Activated naive CD4-positive, alpha-beta T cell treated with anti-CD3 and anti-CD28 coated beads for 36 hours (primary cell): ENCODE measurements around the gene SLC38A10. TPM values are rescaled to one million over a fixed set of nuclear protein-coding genes. Genes with fewer than 3 reads are reported as not detected.

Source experiments
- CTCF ChIA-PET: fragments of 350-600 bp; sonication (Branson Sonifier 250); formaldehyde crosslinking; loops from one replicate; lab custom pipeline; 2021; ENCODE audit warnings: antibody characterized with exemption; lab: Charles Lee
- DNase-seq: peaks from one replicate; pipeline ENCODE4 v3.0.0-alpha.2; 2020
- H3K27ac Mint-ChIP-seq: one replicate; pipeline ENCODE4 v1.8.0; 2021; ENCODE audit warnings: mild to moderate bottlenecking, mixed read lengths
- H3K27me3 Mint-ChIP-seq: one replicate; pipeline ENCODE4 v1.8.0; 2021; ENCODE audit warnings: low read depth, mixed read lengths
- H3K36me3 Mint-ChIP-seq: one replicate; pipeline ENCODE4 v1.8.0; 2021; ENCODE audit warnings: low read depth, mixed read lengths
- H3K4me1 Mint-ChIP-seq: one replicate; pipeline ENCODE4 v1.8.0; 2021; ENCODE audit warnings: low read depth, mixed read lengths
- H3K4me3 Mint-ChIP-seq: one replicate; pipeline ENCODE4 v1.8.0; 2021; ENCODE audit warnings: mild to moderate bottlenecking, moderate library complexity, mixed read lengths
- H3K9me3 Mint-ChIP-seq: one replicate; pipeline ENCODE4 v1.8.0; 2021; ENCODE audit warnings: mixed read lengths
- intact Hi-C: fragments of 100-400 bp; cut with micrococcal nuclease; formaldehyde crosslinking; loops from one replicate; pipeline ENCODE4 v1.15.1; 2023
- total RNA-seq, 2 experiments: library from RNA; stranded (reverse); gene quantifications; one replicate each; pipeline ENCODE4 v1.2.3, GENCODE V29; 2021

SLC38A10 gene
- total RNA-seq, 2 experiments from 2014 or later: 29.1 to 31.9 TPM

DNA sequence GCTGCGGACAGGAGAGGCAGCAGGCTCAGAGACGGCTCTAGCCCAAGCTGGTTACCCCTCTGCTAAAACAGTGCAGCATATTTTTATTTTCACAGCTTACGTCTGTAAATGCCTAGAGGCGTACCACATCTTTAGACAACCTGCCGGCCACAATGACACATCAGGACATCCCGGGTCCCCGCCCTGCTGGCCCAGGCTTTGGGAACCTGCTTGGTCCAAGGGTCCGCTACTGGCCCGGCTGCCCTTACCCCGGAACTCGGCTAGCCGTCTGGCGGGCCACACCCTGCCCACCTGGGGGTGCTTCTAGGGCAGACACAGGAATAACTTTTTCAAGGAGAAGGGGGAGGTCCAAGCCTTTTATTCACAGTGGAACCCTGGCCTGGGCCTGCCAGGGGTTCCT, 76.6 kb downstream of the SLC38A10 start:
- Mint-ChIP-seq H3K4me3 (no peak overlapping the region), H3K9me3 (no peaks in the 10 kb centered on the region), H3K36me3 (peaks cover 4% of the 10 kb centered on the region), H3K4me1 (peaks cover 9% of the 10 kb centered on the region), H3K27me3 (no peaks in the 10 kb centered on the region), H3K27ac (no peak overlapping the region)
- DNase-seq: no peak
- intact Hi-C loops: no loop called here
- CTCF ChIA-PET: no interaction called here

DNA sequence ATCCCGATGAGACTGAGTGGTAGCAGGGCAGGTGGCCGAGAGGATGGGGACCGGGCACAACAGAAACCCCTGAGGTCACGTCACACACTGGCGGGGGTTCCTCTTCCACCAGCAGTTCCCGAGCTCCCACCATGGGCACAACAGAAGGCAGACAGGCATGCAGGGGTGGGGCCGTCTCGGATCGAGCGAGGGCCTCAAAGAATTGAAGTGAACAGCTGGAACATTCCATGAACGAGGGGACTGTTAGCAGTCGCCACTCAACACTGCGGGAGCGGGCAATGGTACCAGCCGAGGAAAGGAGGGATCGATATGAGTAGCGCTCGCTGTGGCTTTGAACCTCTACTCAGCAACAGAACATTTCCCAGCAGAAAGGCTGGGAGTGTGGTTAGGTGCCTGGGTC, 77.6 kb downstream of the SLC38A10 start:
- intact Hi-C loops: no loop called here
- no peak for DNase-seq
- H3K4me1 Mint-ChIP-seq: peaks cover 8% of the 10 kb centered on the region
- no peaks in the 10 kb centered on the region for H3K27me3 Mint-ChIP-seq
- H3K27ac Mint-ChIP-seq: no peak overlapping the region
- CTCF ChIA-PET: no interaction called here
- no peak overlapping the region for H3K4me3 Mint-ChIP-seq
- no peaks in the 10 kb centered on the region for H3K9me3 Mint-ChIP-seq
- peaks cover 4% of the 10 kb centered on the region for H3K36me3 Mint-ChIP-seq

GRCh38 chr17:81213978-81214377, 81.1 kb downstream of the SLC38A10 start:
- no peaks in the 10 kb centered on the region for H3K9me3 Mint-ChIP-seq
- intact Hi-C loops: no loop called here
- peak overlapping the region; percentile 13 for H3K27ac Mint-ChIP-seq
- H3K4me1 Mint-ChIP-seq: no peaks in the 10 kb centered on the region
- H3K4me3 Mint-ChIP-seq: no peak overlapping the region
- H3K36me3 Mint-ChIP-seq: peaks cover 4% of the 10 kb centered on the region
- H3K27me3 Mint-ChIP-seq: no peaks in the 10 kb centered on the region
- CTCF ChIA-PET: no interaction called here
- no peak for DNase-seq

- CTCF ChIA-PET: no interaction called here
- Mint-ChIP-seq H3K4me1 (no peaks in the 10 kb centered on the region), H3K36me3 (peaks cover 1% of the 10 kb centered on the region), H3K9me3 (no peaks in the 10 kb centered on the region), H3K27ac (no peak overlapping the region), H3K4me3 (no peak overlapping the region), H3K27me3 (no peaks in the 10 kb centered on the region)
- DNase-seq: no peak
- intact Hi-C loops: no loop called here
Measured at GRCh38 chr17:81212365-81212764, 82.7 kb downstream of the SLC38A10 start.

- H3K4me1 Mint-ChIP-seq: no peaks in the 10 kb centered on the region
- CTCF ChIA-PET: interaction anchor here (0.7 kb wide), 1 partner anchor 713 kb away, joined by 3 read pairs; no protein-coding TSS in a partner anchor
- no peak for DNase-seq
- intact Hi-C loops: no loop called here
- no peaks in the 10 kb centered on the region for H3K27me3 Mint-ChIP-seq
- H3K4me3 Mint-ChIP-seq: no peak overlapping the region
- H3K36me3 Mint-ChIP-seq: no peaks in the 10 kb centered on the region
- no peaks in the 10 kb centered on the region for H3K9me3 Mint-ChIP-seq
- no peak overlapping the region for H3K27ac Mint-ChIP-seq
Measured at GRCh38 chr17:81210868-81211267, 84.2 kb downstream of the SLC38A10 start.

GRCh38 chr17:81210466-81210865, 84.6 kb downstream of the SLC38A10 start:
- Mint-ChIP-seq H3K9me3 (no peaks in the 10 kb centered on the region), H3K36me3 (no peaks in the 10 kb centered on the region), H3K27ac (no peak overlapping the region), H3K4me3 (no peak overlapping the region), H3K4me1 (no peaks in the 10 kb centered on the region), H3K27me3 (no peaks in the 10 kb centered on the region)
- intact Hi-C loops: no loop called here
- DNase-seq: no peak
- CTCF ChIA-PET: interaction anchor here (0.7 kb wide), 1 partner anchor 713 kb away, joined by 3 read pairs; no protein-coding TSS in a partner anchor

GRCh38 chr17:81209141-81209540, 86.0 kb downstream of the SLC38A10 start:
- H3K27me3 Mint-ChIP-seq: no peaks in the 10 kb centered on the region
- no peaks in the 10 kb centered on the region for H3K36me3 Mint-ChIP-seq
- no peak overlapping the region for H3K27ac Mint-ChIP-seq
- CTCF ChIA-PET: no interaction called here
- no peak overlapping the region for H3K4me3 Mint-ChIP-seq
- no peaks in the 10 kb centered on the region for H3K9me3 Mint-ChIP-seq
- DNase-seq: no peak
- H3K4me1 Mint-ChIP-seq: no peaks in the 10 kb centered on the region
- intact Hi-C loops: no loop called here

- intact Hi-C loops: no loop called here
- CTCF ChIA-PET: no interaction called here
- Mint-ChIP-seq H3K27ac (no peak overlapping the region), H3K9me3 (no peaks in the 10 kb centered on the region), H3K4me3 (no peak overlapping the region), H3K27me3 (no peaks in the 10 kb centered on the region), H3K36me3 (no peaks in the 10 kb centered on the region), H3K4me1 (no peaks in the 10 kb centered on the region)
- DNase-seq: no peak
Measured at GRCh38 chr17:81208651-81209050, 86.5 kb downstream of the SLC38A10 start.

DNA sequence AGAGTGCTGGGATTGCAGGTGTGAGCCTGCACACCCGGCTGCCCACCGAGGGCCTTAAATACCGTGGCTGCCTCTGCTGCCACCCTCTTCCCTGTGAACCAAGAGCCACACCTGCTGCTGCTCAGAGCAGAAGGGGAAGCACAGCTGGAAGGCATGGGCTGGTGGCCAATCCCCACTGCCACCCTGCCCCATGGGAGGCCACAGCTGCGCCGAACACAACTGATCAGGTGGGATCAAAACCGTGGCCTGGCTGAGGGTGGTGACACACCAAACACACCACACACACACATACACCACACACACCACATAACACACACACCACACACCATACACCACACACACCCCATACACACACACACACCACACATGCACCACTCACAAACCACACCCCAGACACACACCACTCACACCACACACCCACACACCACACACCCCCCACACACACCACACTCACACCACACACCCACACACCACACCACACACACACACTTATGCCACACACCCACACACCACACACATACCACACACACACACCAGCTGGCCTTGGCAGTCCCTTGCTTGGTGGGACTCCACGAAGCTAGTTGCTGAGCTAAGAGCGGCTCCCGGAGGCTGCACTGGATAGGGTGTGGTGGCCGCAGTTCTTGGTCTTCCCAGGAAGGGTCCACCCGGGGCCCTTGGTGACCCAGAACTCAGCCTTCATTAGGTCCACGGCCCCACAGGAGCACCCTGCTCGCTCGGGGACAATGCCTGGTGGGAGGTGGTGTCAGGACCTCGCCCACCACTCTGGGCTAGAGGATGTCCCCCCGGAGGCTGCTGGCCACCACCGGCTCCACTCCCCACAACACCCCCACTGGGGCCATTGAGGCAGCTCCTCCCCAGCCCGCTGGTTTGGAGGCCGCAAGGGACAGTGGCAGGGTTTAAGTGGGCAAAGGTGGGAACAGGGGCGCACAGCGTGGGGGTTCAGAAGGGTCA, 87.2 kb downstream of the SLC38A10 start:
- Mint-ChIP-seq H3K36me3 (no peaks in the 10 kb centered on the region), H3K4me3 (no peak overlapping the region), H3K4me1 (no peaks in the 10 kb centered on the region), H3K27me3 (no peaks in the 10 kb centered on the region), H3K9me3 (no peaks in the 10 kb centered on the region), H3K27ac (no peak overlapping the region)
- no peak for DNase-seq
- CTCF ChIA-PET: no interaction called here
- intact Hi-C loops: no loop called here

GRCh38 chr17:81206657-81207056, 88.5 kb downstream of the SLC38A10 start:
- no peak overlapping the region for H3K4me3 Mint-ChIP-seq
- H3K27ac Mint-ChIP-seq: no peak overlapping the region
- DNase-seq: no peak
- no peaks in the 10 kb centered on the region for H3K36me3 Mint-ChIP-seq
- H3K9me3 Mint-ChIP-seq: no peaks in the 10 kb centered on the region
- CTCF ChIA-PET: no interaction called here
- no peaks in the 10 kb centered on the region for H3K4me1 Mint-ChIP-seq
- H3K27me3 Mint-ChIP-seq: no peaks in the 10 kb centered on the region
- intact Hi-C loops: no loop called here

GRCh38 chr17:81206166-81206565, 88.9 kb downstream of the SLC38A10 start:
- H3K4me1 Mint-ChIP-seq: no peaks in the 10 kb centered on the region
- H3K4me3 Mint-ChIP-seq: no peak overlapping the region
- no peaks in the 10 kb centered on the region for H3K36me3 Mint-ChIP-seq
- intact Hi-C loops: no loop called here
- H3K9me3 Mint-ChIP-seq: no peaks in the 10 kb centered on the region
- no peak overlapping the region for H3K27ac Mint-ChIP-seq
- CTCF ChIA-PET: no interaction called here
- H3K27me3 Mint-ChIP-seq: no peaks in the 10 kb centered on the region
- DNase-seq: no peak

- H3K9me3 Mint-ChIP-seq: no peaks in the 10 kb centered on the region
- H3K4me3 Mint-ChIP-seq: no peak overlapping the region
- intact Hi-C loops: no loop called here
- no peaks in the 10 kb centered on the region for H3K27me3 Mint-ChIP-seq
- no peaks in the 10 kb centered on the region for H3K4me1 Mint-ChIP-seq
- H3K36me3 Mint-ChIP-seq: no peaks in the 10 kb centered on the region
- DNase-seq: no peak
- CTCF ChIA-PET: no interaction called here
- no peak overlapping the region for H3K27ac Mint-ChIP-seq
Measured at GRCh38 chr17:81204578-81204977, 90.5 kb downstream of the SLC38A10 start.

DNA sequence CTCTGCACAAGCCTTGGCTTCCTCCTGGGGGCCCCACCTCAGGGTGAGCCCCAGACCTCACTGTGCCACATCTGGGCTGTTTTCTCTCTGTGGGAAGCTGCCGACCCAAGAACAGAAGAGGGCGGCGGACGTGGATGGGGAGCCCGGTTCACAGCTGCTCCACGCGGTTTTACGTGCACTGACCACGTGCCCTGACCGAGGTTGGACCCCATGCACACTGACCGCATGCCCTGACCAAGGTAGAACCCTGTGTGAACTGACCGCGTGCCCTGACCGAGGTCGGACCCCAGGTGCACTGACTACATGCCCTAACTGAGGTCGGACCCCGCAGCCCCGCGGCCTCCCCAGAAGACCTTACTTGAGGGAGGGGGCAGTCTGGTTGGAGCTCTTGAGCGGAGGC, 92.0 kb downstream of the SLC38A10 start:
- no peaks in the 10 kb centered on the region for H3K4me1 Mint-ChIP-seq
- intact Hi-C loops: no loop called here
- DNase-seq: no peak
- no peaks in the 10 kb centered on the region for H3K9me3 Mint-ChIP-seq
- H3K36me3 Mint-ChIP-seq: no peaks in the 10 kb centered on the region
- no peaks in the 10 kb centered on the region for H3K27me3 Mint-ChIP-seq
- H3K4me3 Mint-ChIP-seq: no peak overlapping the region
- CTCF ChIA-PET: interaction anchor here (1.0 kb wide), 1 partner anchor 101 kb away, joined by 3 read pairs; no protein-coding TSS in a partner anchor
- no peak overlapping the region for H3K27ac Mint-ChIP-seq
